ENCODE data around the gene ST8SIA1.

GRCh38 chr12:22172501-22172900 is 162.0 kb downstream of the ST8SIA1 start:
- TF ChIP-seq, protein P1, sequence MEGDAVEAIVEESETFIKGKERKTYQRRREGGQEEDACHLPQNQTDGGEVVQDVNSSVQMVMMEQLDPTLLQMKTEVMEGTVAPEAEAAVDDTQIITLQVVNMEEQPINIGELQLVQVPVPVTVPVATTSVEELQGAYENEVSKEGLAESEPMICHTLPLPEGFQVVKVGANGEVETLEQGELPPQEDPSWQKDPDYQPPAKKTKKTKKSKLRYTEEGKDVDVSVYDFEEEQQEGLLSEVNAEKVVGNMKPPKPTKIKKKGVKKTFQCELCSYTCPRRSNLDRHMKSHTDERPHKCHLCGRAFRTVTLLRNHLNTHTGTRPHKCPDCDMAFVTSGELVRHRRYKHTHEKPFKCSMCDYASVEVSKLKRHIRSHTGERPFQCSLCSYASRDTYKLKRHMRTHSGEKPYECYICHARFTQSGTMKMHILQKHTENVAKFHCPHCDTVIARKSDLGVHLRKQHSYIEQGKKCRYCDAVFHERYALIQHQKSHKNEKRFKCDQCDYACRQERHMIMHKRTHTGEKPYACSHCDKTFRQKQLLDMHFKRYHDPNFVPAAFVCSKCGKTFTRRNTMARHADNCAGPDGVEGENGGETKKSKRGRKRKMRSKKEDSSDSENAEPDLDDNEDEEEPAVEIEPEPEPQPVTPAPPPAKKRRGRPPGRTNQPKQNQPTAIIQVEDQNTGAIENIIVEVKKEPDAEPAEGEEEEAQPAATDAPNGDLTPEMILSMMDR (IDR thresholded peaks at IDR 0.05) = no peak
- TF ChIP-seq POLR2A (IDR thresholded peaks at IDR 0.05) = no peak
